HG03103 (cell line): Measurements from ENCODE around the gene CSRP3.

Experiments used
- ATAC-seq: cut with Tn5 transposase; IDR thresholded peaks from one replicate; pipeline ENCODE4 v1.9.1; 2021; ENCODE audit warnings: low read depth; ENCODE audit not compliant: unreplicated experiment

The CSRP3 gene

GRCh38 chr11:19191530-19192169, 10.1 kb downstream of the CSRP3 start:
- ATAC-seq, result no peak

- no peak for ATAC-seq
Observed at GRCh38 chr11:19187833-19188258, 13.9 kb downstream of the CSRP3 start.

GRCh38 chr11:19187114-19187832, 14.5 kb downstream of the CSRP3 start:
- no peak for ATAC-seq

GRCh38 chr11:19185516-19186052, 16.2 kb downstream of the CSRP3 start:
- no peak for ATAC-seq

GRCh38 chr11:19185036-19185435, 16.7 kb downstream of the CSRP3 start:
- ATAC-seq, result no peak

GRCh38 chr11:19183646-19184045, 18.1 kb downstream of the CSRP3 start:
- no peak for ATAC-seq

GRCh38 chr11:19181531-19182261, 20.1 kb downstream of the CSRP3 start:
- no peak for ATAC-seq

- ATAC-seq, result no peak
Observed at GRCh38 chr11:19176629-19177186, 25.1 kb downstream of the CSRP3 start.

GRCh38 chr11:19173964-19174638, 27.7 kb downstream of the CSRP3 start:
- no peak for ATAC-seq

- no peak for ATAC-seq
Observed at GRCh38 chr11:19173004-19173689, 28.6 kb downstream of the CSRP3 start.

- ATAC-seq, result no peak
Observed at GRCh38 chr11:19168090-19168489, 33.7 kb downstream of the CSRP3 start.

GRCh38 chr11:19164881-19165280, 36.9 kb downstream of the CSRP3 start:
- no peak for ATAC-seq

GRCh38 chr11:19164230-19164855, 37.4 kb downstream of the CSRP3 start:
- ATAC-seq, result no peak

- ATAC-seq, result no peak
Observed at GRCh38 chr11:19163617-19164016, 38.2 kb downstream of the CSRP3 start.

- ATAC-seq, result no peak
Observed at GRCh38 chr11:19162951-19163505, 38.8 kb downstream of the CSRP3 start.

GRCh38 chr11:19161651-19162050, 40.1 kb downstream of the CSRP3 start:
- ATAC-seq, result no peak

- no peak for ATAC-seq
Observed at GRCh38 chr11:19160847-19161246, 40.9 kb downstream of the CSRP3 start.

- no peak for ATAC-seq
Observed at GRCh38 chr11:19156892-19157291, 44.9 kb downstream of the CSRP3 start.

GRCh38 chr11:19145319-19145718, 56.5 kb downstream of the CSRP3 start:
- ATAC-seq, result no peak
